ENCODE measurements around the gene ZSCAN12.

DNA sequence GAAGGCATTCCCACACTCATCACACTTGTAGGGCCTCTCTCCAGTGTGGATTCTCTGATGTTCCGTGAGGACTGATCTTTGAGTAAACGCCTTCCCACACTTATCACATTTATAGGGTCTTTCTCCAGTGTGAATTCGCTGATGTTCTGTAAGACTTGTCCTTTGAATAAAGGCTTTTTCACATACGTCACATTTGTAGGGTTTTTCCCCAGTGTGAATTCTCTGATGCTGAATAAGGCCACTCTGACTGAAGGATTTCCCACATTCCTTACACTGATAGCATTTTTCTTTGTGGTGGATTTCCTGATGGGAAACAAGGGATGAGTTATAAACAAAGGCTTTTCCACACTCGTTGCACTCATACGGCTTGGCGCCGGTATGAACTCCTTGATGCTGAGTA is 8.9 kb downstream of the ZSCAN12 start:
- TF ChIP-seq, protein P1, sequence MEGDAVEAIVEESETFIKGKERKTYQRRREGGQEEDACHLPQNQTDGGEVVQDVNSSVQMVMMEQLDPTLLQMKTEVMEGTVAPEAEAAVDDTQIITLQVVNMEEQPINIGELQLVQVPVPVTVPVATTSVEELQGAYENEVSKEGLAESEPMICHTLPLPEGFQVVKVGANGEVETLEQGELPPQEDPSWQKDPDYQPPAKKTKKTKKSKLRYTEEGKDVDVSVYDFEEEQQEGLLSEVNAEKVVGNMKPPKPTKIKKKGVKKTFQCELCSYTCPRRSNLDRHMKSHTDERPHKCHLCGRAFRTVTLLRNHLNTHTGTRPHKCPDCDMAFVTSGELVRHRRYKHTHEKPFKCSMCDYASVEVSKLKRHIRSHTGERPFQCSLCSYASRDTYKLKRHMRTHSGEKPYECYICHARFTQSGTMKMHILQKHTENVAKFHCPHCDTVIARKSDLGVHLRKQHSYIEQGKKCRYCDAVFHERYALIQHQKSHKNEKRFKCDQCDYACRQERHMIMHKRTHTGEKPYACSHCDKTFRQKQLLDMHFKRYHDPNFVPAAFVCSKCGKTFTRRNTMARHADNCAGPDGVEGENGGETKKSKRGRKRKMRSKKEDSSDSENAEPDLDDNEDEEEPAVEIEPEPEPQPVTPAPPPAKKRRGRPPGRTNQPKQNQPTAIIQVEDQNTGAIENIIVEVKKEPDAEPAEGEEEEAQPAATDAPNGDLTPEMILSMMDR (conservative IDR thresholded peaks at IDR 0.05 in 1 of 2, IDR thresholded peaks at IDR 0.05 in 1 of 2; ENCODE audit: extremely low read depth in 1 of 2, insufficient read depth in 1 of 2, low read depth in 1 of 2, low read length in 2 of 2), result no peak
- TF ChIP-seq EZH2 (IDR thresholded peaks at IDR 0.05; ENCODE audit: borderline replicate concordance, low read length), result no peak
